Astrocyte (in vitro differentiated cells and primary cell): ENCODE results near the gene CTDSPL. TPM values are rescaled to one million over a fixed set of nuclear protein-coding genes. Genes with fewer than 3 reads are reported as not detected.

Source experiments
- DNase-seq: peaks from one replicate; pipeline ENCODE4 v3.0.0-alpha.2; 2010; ENCODE audit warnings: low read depth
- FAIRE-seq: peaks from 2 replicates; lab custom pipeline; 2011; peaks lifted over from hg19 to GRCh38; lab: Jason Lieb, UNC
- H2AFZ ChIP-seq: 2 replicates; pipeline ENCODE4 v1.6.0; 2012; ENCODE audit warnings: low read depth, low read length, inconsistent platforms
- H3K27ac ChIP-seq: 2 replicates; pipeline ENCODE4 v1.5.1; 2011; ENCODE audit warnings: low read depth, low read length, inconsistent platforms
- H3K27me3 ChIP-seq: 2 replicates; pipeline ENCODE4 v1.6.0; 2011; ENCODE audit warnings: low read length, inconsistent platforms; ENCODE audit not compliant: insufficient read depth
- H3K36me3 ChIP-seq: 2 replicates; pipeline ENCODE4 v1.5.1; 2011; ENCODE audit warnings: low read length, inconsistent platforms; ENCODE audit not compliant: insufficient read depth
- H3K4me1 ChIP-seq: 2 replicates; pipeline ENCODE4 v1.5.1; 2011; ENCODE audit warnings: low read length, inconsistent platforms; ENCODE audit not compliant: insufficient read depth
- H3K4me2 ChIP-seq: 2 replicates; pipeline ENCODE4 v1.6.0; 2012; ENCODE audit warnings: low read length, inconsistent platforms
- H3K4me3 ChIP-seq: 2 replicates; pipeline ENCODE4 v1.5.1; 2011; ENCODE audit warnings: low read depth, mild to moderate bottlenecking, low read length, inconsistent platforms; ENCODE audit not compliant: insufficient read depth
- H3K79me2 ChIP-seq: 2 replicates; pipeline ENCODE4 v1.6.0; 2012; ENCODE audit warnings: mild to moderate bottlenecking, low read length, inconsistent platforms; ENCODE audit not compliant: insufficient read depth
- H3K9ac ChIP-seq: 2 replicates; pipeline ENCODE4 v1.6.0; 2012; ENCODE audit warnings: mild to moderate bottlenecking, low read length, inconsistent platforms
- H3K9me3 ChIP-seq: 2 replicates; pipeline ENCODE4 v1.5.1; 2012; ENCODE audit warnings: low read depth, mild to moderate bottlenecking, low read length, inconsistent platforms; ENCODE audit not compliant: insufficient read depth
- H4K20me1 ChIP-seq: 2 replicates; pipeline ENCODE4 v1.6.0; 2012; ENCODE audit warnings: low read length, inconsistent platforms; ENCODE audit not compliant: insufficient read depth
- H3K27ac Mint-ChIP-seq: one replicate; pipeline ENCODE4 v1.8.0; 2021; ENCODE audit warnings: mild to moderate bottlenecking, mixed read lengths; ENCODE audit not compliant: unreplicated experiment
- H3K27me3 Mint-ChIP-seq: one replicate; pipeline ENCODE4 v1.8.0; 2021; ENCODE audit warnings: low read depth, mixed read lengths; ENCODE audit not compliant: unreplicated experiment
- H3K36me3 Mint-ChIP-seq: one replicate; pipeline ENCODE4 v1.8.0; 2021; ENCODE audit warnings: low read depth, mixed read lengths; ENCODE audit not compliant: unreplicated experiment
- H3K4me1 Mint-ChIP-seq: one replicate; pipeline ENCODE4 v1.8.0; 2021; ENCODE audit warnings: low read depth, mixed read lengths; ENCODE audit not compliant: unreplicated experiment
- H3K4me3 Mint-ChIP-seq: one replicate; pipeline ENCODE4 v1.8.0; 2021; ENCODE audit warnings: mild to moderate bottlenecking, moderate library complexity, mixed read lengths; ENCODE audit not compliant: unreplicated experiment
- H3K9me3 Mint-ChIP-seq: one replicate; pipeline ENCODE4 v1.8.0; 2021; ENCODE audit warnings: mild to moderate bottlenecking, mixed read lengths; ENCODE audit not compliant: unreplicated experiment
- CTCF ChIP-seq: IDR thresholded peaks from 2 replicates; pipeline ENCODE4 v1.5.1; 2011; ENCODE audit warnings: low read depth, mild to moderate bottlenecking, inconsistent platforms, low read length, moderate library complexity; ENCODE audit not compliant: insufficient read depth
- EZH2 ChIP-seq: IDR thresholded peaks from 2 replicates; pipeline ENCODE4 v1.6.1; 2012; ENCODE audit warnings: mild to moderate bottlenecking, low read length, inconsistent platforms; ENCODE audit not compliant: insufficient read depth
- total RNA-seq: library from RNA; stranded (reverse); gene quantifications from 2 replicates; pipeline ENCODE4 v1.2.1, GENCODE V29; 2021

Gene CTDSPL
- total RNA-seq, 1 donor from 2014 or later: 37.9 TPM

GRCh38 chr3:37852771-37853170 lies 8.9 kb upstream of the CTDSPL start:
- DNase-seq: no peak
- no peak for FAIRE-seq

GRCh38 chr3:37853691-37854413 lies 7.8 kb upstream of the CTDSPL start:
- Mint-ChIP-seq H3K27ac (no peak overlapping the region), H3K9me3 (no peaks in the 10 kb centered on the region), H3K27me3 (peaks cover 5% of the 10 kb centered on the region), H3K36me3 (peaks cover 9% of the 10 kb centered on the region), H3K4me1 (peaks cover 12% of the 10 kb centered on the region), H3K4me3 (no peak overlapping the region)
- Histone ChIP-seq H3K4me1 (no peaks in the 10 kb centered on the region), H3K4me3 (no peak overlapping the region), H4K20me1 (peaks cover 5% of the 10 kb centered on the region), H3K27me3 (no peaks in the 10 kb centered on the region), H3K79me2 (no peaks in the 10 kb centered on the region), H3K4me2 (no peak overlapping the region), H3K27ac (no peak overlapping the region), H3K9me3 (no peaks in the 10 kb centered on the region), H3K36me3 (no peaks in the 10 kb centered on the region), H3K9ac (no peak overlapping the region), H2AFZ (no peak overlapping the region)
- FAIRE-seq: no peak
- DNase-seq: no peak
- no peak for TF ChIP-seq EZH2
- TF ChIP-seq CTCF: no peak

More at GRCh38 chr3:37852771-37853170, 8.9 kb upstream of the CTDSPL start:
- Histone ChIP-seq H3K9ac (no peak overlapping the region), H4K20me1 (peaks cover 5% of the 10 kb centered on the region), H2AFZ (no peak overlapping the region), H3K9me3 (no peaks in the 10 kb centered on the region), H3K27me3 (no peaks in the 10 kb centered on the region), H3K4me2 (no peak overlapping the region), H3K4me3 (no peak overlapping the region), H3K79me2 (no peaks in the 10 kb centered on the region), H3K27ac (no peak overlapping the region), H3K36me3 (no peaks in the 10 kb centered on the region), H3K4me1 (no peaks in the 10 kb centered on the region)
- Mint-ChIP-seq H3K9me3 (no peaks in the 10 kb centered on the region), H3K4me1 (peaks cover 12% of the 10 kb centered on the region), H3K27ac (peak overlapping the region; percentile 78), H3K36me3 (peaks cover 12% of the 10 kb centered on the region), H3K27me3 (peaks cover 5% of the 10 kb centered on the region), H3K4me3 (no peak overlapping the region)
- TF ChIP-seq CTCF: no peak
- no peak for TF ChIP-seq EZH2

- Mint-ChIP-seq H3K9me3 (peaks cover 3% of the 10 kb centered on the region), H3K4me3 (no peak overlapping the region), H3K27me3 (peaks cover 5% of the 10 kb centered on the region), H3K36me3 (peaks cover 6% of the 10 kb centered on the region), H3K27ac (no peak overlapping the region), H3K4me1 (peaks cover 12% of the 10 kb centered on the region)
- Histone ChIP-seq H3K27ac (no peak overlapping the region), H3K79me2 (no peaks in the 10 kb centered on the region), H3K4me1 (peaks cover 5% of the 10 kb centered on the region), H2AFZ (no peak overlapping the region), H4K20me1 (peaks cover 5% of the 10 kb centered on the region), H3K27me3 (no peaks in the 10 kb centered on the region), H3K4me3 (no peak overlapping the region), H3K36me3 (no peaks in the 10 kb centered on the region), H3K9ac (no peak overlapping the region), H3K4me2 (no peak overlapping the region), H3K9me3 (peaks cover 3% of the 10 kb centered on the region)
- peak; percentile 9 for FAIRE-seq
- peak; percentile 24 for DNase-seq
- TF ChIP-seq EZH2 (no peak), CTCF (peak; percentile 79)
Observed at GRCh38 chr3:37855363-37855970, 6.2 kb upstream of the CTDSPL start.
